ENCODE data around the gene MLPH. TPM values are rescaled to one million over a fixed set of nuclear protein-coding genes. Genes with fewer than 3 reads are reported as not detected.

The MLPH gene
- total and polyA plus RNA-seq, 12 donors = 0.12 to 3.6 (median 0.84) TPM; not detected in 1

DNA sequence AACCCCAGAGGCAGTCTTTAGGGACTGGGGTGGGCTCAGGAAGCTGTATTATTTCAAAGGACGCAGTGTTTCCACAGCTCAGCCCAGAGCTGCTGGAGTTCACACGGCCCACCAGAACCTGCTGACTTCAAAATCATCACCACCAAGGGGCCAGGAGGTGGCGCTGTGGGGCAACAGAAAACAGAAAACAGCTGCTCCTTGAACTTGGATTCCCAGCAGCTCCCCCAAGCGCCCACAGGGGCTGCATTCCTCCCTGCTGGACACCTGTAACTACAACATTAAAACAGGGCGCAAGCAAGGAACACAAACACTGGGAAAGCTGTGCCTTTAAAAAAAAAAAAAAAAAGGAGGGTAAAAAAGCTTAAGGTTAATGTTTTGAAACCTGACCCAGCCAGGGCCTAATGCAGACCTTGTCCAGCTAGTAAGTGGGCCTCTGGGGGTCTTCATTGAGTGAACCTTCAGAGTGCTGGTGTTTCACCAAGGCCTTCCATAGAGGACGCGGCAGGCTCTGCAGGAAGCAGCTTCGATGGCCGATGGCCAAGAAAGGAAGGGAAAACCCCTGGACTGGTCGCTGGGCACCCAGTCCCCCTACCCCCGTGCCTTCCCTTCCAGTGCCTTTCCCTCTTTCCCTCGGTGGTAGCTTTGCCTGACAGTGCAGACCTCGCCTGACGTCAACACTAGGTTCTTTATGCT is 25.9 kb downstream of the MLPH start:
- DNase-seq = peak; percentile 80 to 95 (median 87)
- H3K36me3 ChIP-seq (replicated peaks in 1 of 2) = no peaks in the 10 kb centered on the region
- no peak overlapping the region for H3K27ac ChIP-seq
- no peaks in the 10 kb centered on the region for H3K27me3 ChIP-seq
- intact Hi-C loops (cut with DNase I) = loop anchor here (2.0 to 10.0 kb wide), 3 partner anchors 59 to 232 kb away; no protein-coding TSS in a partner anchor
- TF ChIP-seq, protein P1, sequence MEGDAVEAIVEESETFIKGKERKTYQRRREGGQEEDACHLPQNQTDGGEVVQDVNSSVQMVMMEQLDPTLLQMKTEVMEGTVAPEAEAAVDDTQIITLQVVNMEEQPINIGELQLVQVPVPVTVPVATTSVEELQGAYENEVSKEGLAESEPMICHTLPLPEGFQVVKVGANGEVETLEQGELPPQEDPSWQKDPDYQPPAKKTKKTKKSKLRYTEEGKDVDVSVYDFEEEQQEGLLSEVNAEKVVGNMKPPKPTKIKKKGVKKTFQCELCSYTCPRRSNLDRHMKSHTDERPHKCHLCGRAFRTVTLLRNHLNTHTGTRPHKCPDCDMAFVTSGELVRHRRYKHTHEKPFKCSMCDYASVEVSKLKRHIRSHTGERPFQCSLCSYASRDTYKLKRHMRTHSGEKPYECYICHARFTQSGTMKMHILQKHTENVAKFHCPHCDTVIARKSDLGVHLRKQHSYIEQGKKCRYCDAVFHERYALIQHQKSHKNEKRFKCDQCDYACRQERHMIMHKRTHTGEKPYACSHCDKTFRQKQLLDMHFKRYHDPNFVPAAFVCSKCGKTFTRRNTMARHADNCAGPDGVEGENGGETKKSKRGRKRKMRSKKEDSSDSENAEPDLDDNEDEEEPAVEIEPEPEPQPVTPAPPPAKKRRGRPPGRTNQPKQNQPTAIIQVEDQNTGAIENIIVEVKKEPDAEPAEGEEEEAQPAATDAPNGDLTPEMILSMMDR (IDR thresholded peaks at IDR 0.05) = peak; percentile 85 to 96 (median 92)
- TF ChIP-seq POLR2A (IDR thresholded peaks at IDR 0.05) = no peak
- 29 to 41% (median 33%) methylated on average over 11 to 14 of the region's 14 CpGs for WGBS, 4 donors
- no peak overlapping the region for H3K4me3 ChIP-seq
- no peaks in the 10 kb centered on the region for H3K9me3 ChIP-seq (replicated peaks in 1 of 3)
- peaks cover 5 to 13% of the 10 kb centered on the region in 2 donors for H3K4me1 ChIP-seq (replicated peaks in 1 of 2)

DNA sequence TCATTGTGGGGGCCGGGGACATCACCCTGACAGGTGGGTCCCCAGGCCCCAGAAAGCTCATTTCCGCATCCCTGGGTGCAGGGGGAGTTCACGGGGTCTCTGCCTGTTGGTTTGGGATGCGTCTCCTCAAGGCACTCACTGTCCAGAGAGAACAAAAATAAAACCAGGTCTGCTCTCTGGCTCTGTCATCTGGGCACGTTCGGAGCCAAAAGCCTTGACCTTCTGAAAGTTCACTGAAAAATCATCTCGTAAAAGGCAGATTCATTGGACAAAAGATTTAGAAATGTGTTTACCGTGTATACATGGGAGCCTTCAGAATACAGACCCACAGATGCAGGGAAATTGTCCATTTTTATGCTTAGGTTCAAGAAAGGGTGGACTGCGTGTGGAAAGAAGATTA is 26.6 kb downstream of the MLPH start:
- DNase-seq = peak in 5 of 7 donors; percentile 44 to 59 (median 48)
- Histone ChIP-seq H3K36me3 (replicated peaks in 1 of 2) (no peaks in the 10 kb centered on the region), H3K9me3 (replicated peaks in 1 of 3) (no peaks in the 10 kb centered on the region), H3K27ac (no peak overlapping the region), H3K27me3 (no peaks in the 10 kb centered on the region), H3K4me1 (replicated peaks in 1 of 2) (peaks cover 5 to 13% of the 10 kb centered on the region in 2 donors), H3K4me3 (no peak overlapping the region)
- TF ChIP-seq POLR2A (IDR thresholded peaks at IDR 0.05) = no peak
- TF ChIP-seq, protein P1 (IDR thresholded peaks at IDR 0.05) = no peak
- intact Hi-C loops (cut with DNase I) = loop anchor here (2.0 to 10.0 kb wide), 3 partner anchors 59 to 231 kb away; no protein-coding TSS in a partner anchor
- 49 to 61% (median 51%) methylated on average over 9 of the region's 9 CpGs for WGBS, 4 donors

DNA sequence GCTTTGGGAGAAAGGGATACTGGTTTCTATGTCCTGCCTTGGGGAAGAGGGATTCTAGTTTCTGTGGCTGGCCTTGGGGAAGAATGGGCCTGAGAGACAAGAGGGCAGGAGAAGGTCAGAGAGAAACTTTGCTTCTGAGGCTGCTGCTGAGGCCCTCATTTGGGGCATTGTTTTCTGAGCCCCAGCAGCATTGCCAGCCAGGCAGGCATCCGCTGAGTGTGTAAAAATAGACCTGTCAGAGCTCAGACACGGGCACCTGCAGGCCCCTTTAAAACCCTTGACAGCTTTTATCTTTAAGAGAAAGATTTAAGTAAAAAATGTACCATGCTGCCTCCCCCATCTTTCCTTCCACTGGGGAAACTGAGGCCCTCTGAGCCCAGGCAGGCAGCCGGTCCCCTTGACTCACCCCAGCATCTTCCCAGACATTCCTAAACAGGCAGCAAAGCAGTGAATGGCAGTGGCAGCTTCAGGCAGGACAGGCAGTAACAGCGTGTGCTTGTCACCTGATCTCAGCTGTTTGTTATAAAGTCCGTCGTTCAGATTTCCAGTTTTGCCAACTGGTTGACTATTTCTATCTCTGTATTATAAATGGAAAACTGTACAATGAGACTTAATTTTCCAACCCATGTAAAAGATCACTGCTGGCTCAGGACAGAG is 27.6 kb downstream of the MLPH start:
- H3K4me1 ChIP-seq (replicated peaks in 1 of 2) = peaks cover 5 to 13% of the 10 kb centered on the region in 2 donors
- no peak overlapping the region for H3K27ac ChIP-seq
- no peak for DNase-seq
- WGBS, 4 donors = 79 to 86% (median 85%) methylated on average over 5 to 6 of the region's 6 CpGs
- H3K9me3 ChIP-seq (replicated peaks in 1 of 3) = no peaks in the 10 kb centered on the region
- no peak overlapping the region for H3K4me3 ChIP-seq
- no peaks in the 10 kb centered on the region for H3K36me3 ChIP-seq (replicated peaks in 1 of 2)
- TF ChIP-seq, protein P1 (IDR thresholded peaks at IDR 0.05) = no peak
- no peak for TF ChIP-seq POLR2A (IDR thresholded peaks at IDR 0.05)
- no peaks in the 10 kb centered on the region for H3K27me3 ChIP-seq
- intact Hi-C loops (cut with DNase I) = loop anchor here (5.0 to 10.0 kb wide), 2 partner anchors 58 to 230 kb away; no protein-coding TSS in a partner anchor

DNA sequence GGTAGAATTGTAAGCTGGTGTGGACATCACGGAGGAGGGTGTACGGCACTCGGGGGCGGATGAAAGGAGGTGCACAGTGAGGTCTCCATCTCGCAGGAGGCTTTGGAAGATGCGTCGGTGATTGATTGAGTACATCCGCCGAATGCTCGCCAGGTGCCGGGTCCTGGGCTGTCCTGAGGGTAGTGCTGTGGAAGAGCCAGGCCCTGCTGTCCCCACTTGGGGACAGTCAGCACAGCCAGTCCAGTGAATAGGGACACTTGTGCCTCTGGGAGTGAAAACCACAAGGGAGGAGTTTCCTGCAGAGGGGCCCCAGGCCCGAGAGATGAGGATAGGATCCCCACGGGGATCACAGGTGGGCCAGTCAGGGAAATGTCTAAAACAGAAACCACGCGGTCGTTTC is 28.1 kb downstream of the MLPH start:
- H3K27ac ChIP-seq = no peak overlapping the region
- DNase-seq = no peak
- intact Hi-C loops (cut with DNase I) = loop anchor here in 1 of 2 donors (10.0 kb wide), 1 partner anchor 230 kb away; no protein-coding TSS in a partner anchor

More for the DNA sequence above, 28.1 kb downstream of the MLPH start:
- H3K4me1 ChIP-seq (replicated peaks in 1 of 2) = peaks cover 5 to 13% of the 10 kb centered on the region in 2 donors
- no peak overlapping the region for H3K4me3 ChIP-seq
- H3K36me3 ChIP-seq (replicated peaks in 1 of 2) = no peaks in the 10 kb centered on the region
- 91 to 94% (median 92%) methylated on average over 15 to 16 of the region's 16 CpGs for WGBS, 4 donors
- H3K9me3 ChIP-seq (replicated peaks in 1 of 3) = no peaks in the 10 kb centered on the region
- TF ChIP-seq, protein P1 (IDR thresholded peaks at IDR 0.05) = no peak
- no peak for TF ChIP-seq POLR2A (IDR thresholded peaks at IDR 0.05)
- H3K27me3 ChIP-seq = no peaks in the 10 kb centered on the region
